Pancreas (tissue), 10 donors: Measurements from ENCODE around the gene ADAMTS2. TPM values are rescaled to one million over a fixed set of nuclear protein-coding genes. Genes with fewer than 3 reads are reported as not detected.
A peak's percentile ranks its signal among the peaks of the same experiment; 100 is the strongest.

Source experiments
- ATAC-seq, 4 donors: fragments of 200-7000 bp; cut with Tn5 transposase; one replicate each; pipeline versions ENCODE4 v1.8.0 to v1.9.1; 2020; ENCODE audit warnings: mild to moderate bottlenecking in 4 of 4, moderate library complexity in 4 of 4
- DNase-seq, 6 donors: peaks; one replicate each; pipeline ENCODE4 v3.0.0-alpha.2; 2020
- FAIRE-seq: peaks from 2 replicates; lab custom pipeline; 2012; peaks lifted over from hg19 to GRCh38; lab: Jason Lieb, UNC
- H3K27ac ChIP-seq, 4 donors: fragments of 200-600 bp; sonication (generic); 1 replicate in 3 of 4; 2 replicates in 1 of 4; pipeline versions ENCODE4 v1.5.0 to v1.8.0; 2020
- H3K27me3 ChIP-seq, 4 donors: fragments of 200-600 bp; one replicate each; pipeline ENCODE4 v1.8.0; 2021
- H3K36me3 ChIP-seq, 3 donors: fragments of 200-600 bp; sonication (generic) in 1 of 3; one replicate each; pipeline versions ENCODE4 v1.5.0 to v1.8.0; 2020 to 2021
- H3K4me1 ChIP-seq, 3 donors: fragments of 200-600 bp; one replicate each; pipeline ENCODE4 v1.8.0; 2021
- H3K4me3 ChIP-seq, 4 donors: fragments of 200-600 bp; sonication (generic) in 2 of 4; one replicate each; pipeline versions ENCODE4 v1.5.0 to v1.8.0; 2020 to 2021
- H3K9me3 ChIP-seq, 4 donors: fragments of 200-600 bp; one replicate each; pipeline ENCODE4 v1.8.0; 2021
- WGBS, 2 donors: extraction: QIAGEN DNeasy Blood & Tissue Kit; methylation state at CpG; one replicate each; pipeline ENCODE4 v1.1.7; 2013; 5-methylcytosine and 5-hydroxymethylcytosine counted together
- intact Hi-C, 3 donors: fragments of 100-400 bp; cut with DNase I; formaldehyde crosslinking; loops; one replicate each; pipeline versions ENCODE4 v1.11.1 to v1.14.2; 2022
- polyA plus RNA-seq, 2 donors: library from polyadenylated mRNA; stranded (reverse); fragments of 200-250 nt; gene quantifications; one replicate each; pipeline ENCODE4 v1.2.3, GENCODE V29; 2013
- total RNA-seq, 6 donors: library from RNA; stranded (reverse); fragmentation: NEBNext Ultra II Directional in 4 of 6; extraction: Animal tissue kit (Norgen Biotek cat#: 25700) in 4 of 6; gene quantifications; one replicate each; pipeline versions ENCODE4 v1.2.1 to v1.2.4, GENCODE V29; 2021 to 2023
- TF ChIP-seq, protein P1 (sequence below), 4 donors: fragments of 200-600 bp; sonication (generic) in 3 of 4; IDR thresholded peaks; one replicate each; pipeline versions ENCODE4 v1.5.0 to v1.8.0; 2021; ENCODE audit warnings: antibody characterized with exemption in 4 of 4
- donor health status: healthy with polysubstance abuse.
- donor health status: DM: no; HTN: no; CAD: no; lungs with moderate emphysema.
- donor health status: DM: no; HTN: no; CAD: no.
- donor health status: control.
- donor health status: control.
- donor health status: Bipolar disorder and iron deficiency.
- donor health status: DM: yes; HTN: yes; CAD: no.
- donor health status: DM: no; HTN: no; CAD: no.
- donor health status: DM: no; HTN: no; CAD: no.
- donor health status: DM: yes; HTN: yes; CAD: no.

The ADAMTS2 gene
- total and polyA plus RNA-seq, 8 donors: 1.3 to 18.5 (median 5.8) TPM

- Histone ChIP-seq H3K9me3 (no peaks in the 10 kb centered on the region), H3K4me3 (no peak overlapping the region), H3K4me1 (no peaks in the 10 kb centered on the region), H3K27ac (peak overlapping the region in 1 of 4 donors; percentile 28), H3K27me3 (no peaks in the 10 kb centered on the region), H3K36me3 (no peaks in the 10 kb centered on the region)
- 75 to 76% methylated on average over 23 of the region's 23 CpGs for WGBS, 2 donors
- intact Hi-C loops: no loop called here
- ATAC-seq (peak in 3 of 4 donors; percentile 65 to 73 (median 70)), DNase-seq (peak in 3 of 6 donors; percentile 21 to 69 (median 28)), FAIRE-seq (no peak)
- TF ChIP-seq, protein P1, sequence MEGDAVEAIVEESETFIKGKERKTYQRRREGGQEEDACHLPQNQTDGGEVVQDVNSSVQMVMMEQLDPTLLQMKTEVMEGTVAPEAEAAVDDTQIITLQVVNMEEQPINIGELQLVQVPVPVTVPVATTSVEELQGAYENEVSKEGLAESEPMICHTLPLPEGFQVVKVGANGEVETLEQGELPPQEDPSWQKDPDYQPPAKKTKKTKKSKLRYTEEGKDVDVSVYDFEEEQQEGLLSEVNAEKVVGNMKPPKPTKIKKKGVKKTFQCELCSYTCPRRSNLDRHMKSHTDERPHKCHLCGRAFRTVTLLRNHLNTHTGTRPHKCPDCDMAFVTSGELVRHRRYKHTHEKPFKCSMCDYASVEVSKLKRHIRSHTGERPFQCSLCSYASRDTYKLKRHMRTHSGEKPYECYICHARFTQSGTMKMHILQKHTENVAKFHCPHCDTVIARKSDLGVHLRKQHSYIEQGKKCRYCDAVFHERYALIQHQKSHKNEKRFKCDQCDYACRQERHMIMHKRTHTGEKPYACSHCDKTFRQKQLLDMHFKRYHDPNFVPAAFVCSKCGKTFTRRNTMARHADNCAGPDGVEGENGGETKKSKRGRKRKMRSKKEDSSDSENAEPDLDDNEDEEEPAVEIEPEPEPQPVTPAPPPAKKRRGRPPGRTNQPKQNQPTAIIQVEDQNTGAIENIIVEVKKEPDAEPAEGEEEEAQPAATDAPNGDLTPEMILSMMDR (IDR thresholded peaks at IDR 0.05): no peak
These were observed 69.1 kb downstream of the ADAMTS2 start for GRCh38 chr5:179275941-179276837.

- TF ChIP-seq, protein P1 (IDR thresholded peaks at IDR 0.05): no peak
- 78% methylated on average over 15 of the region's 15 CpGs for WGBS, 2 donors
- intact Hi-C loops: no loop called here
- no peaks in the 10 kb centered on the region for H3K9me3 ChIP-seq
- peak in 1 of 6 donors; percentile 41 for DNase-seq
- no peaks in the 10 kb centered on the region for H3K36me3 ChIP-seq
- FAIRE-seq: no peak
- peak in 3 of 4 donors; percentile 7 to 27 (median 12) for ATAC-seq
- H3K27ac ChIP-seq: peak overlapping the region in 1 of 4 donors; percentile 22
- no peaks in the 10 kb centered on the region for H3K4me1 ChIP-seq
- H3K4me3 ChIP-seq: no peak overlapping the region
- H3K27me3 ChIP-seq: no peaks in the 10 kb centered on the region
These were observed 69.8 kb downstream of the ADAMTS2 start for GRCh38 chr5:179275381-179275878.

DNA sequence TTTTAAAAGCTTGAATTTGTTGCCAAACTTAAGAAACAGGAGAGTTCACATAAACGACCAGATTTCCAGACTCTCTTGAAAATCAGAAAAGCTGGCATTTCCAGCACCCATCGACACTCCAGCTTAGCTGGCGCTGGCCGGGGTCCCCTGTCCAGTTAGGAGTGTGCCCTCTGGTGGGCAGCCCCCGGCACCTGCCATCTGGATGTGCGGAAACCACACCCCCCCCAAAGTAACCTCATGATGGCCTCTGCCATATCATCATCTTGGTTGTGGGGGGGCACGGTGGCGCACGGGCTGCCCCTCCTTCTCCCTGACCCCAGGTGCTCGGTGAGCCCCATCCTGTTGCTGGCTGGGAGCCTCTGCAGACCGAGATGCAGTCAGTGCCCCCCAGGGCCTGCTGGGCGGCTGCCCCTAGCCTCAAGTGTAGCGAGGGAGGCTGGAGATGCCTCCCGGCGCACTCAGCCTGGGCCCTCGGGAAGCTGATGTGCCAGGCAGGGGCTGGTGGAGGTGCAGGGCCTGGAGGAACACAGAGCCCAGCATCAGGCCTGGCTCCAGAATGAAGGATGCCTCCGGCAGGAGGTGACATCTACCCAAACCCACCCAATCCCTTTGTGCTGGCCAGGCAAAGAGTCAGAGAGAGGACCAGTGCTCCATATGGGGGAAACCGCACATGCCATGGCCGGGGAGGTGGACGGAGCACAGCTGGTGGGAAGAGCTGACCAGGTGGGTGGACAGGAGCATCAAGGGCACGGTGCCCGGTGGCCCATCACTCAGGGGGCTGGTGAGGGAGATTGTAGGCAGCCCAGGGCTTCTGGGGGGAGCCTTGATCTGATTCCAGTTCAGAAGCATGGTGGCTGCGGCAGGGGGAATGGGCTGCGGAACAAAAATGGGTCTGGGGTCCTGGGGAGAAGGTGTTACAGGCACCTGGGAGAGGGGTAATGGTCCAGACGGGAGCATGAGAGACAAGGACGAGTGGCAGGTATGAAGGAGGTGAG lies 70.6 kb downstream of the ADAMTS2 start:
- Histone ChIP-seq H3K9me3 (no peaks in the 10 kb centered on the region), H3K4me1 (no peaks in the 10 kb centered on the region), H3K36me3 (no peaks in the 10 kb centered on the region), H3K4me3 (no peak overlapping the region), H3K27me3 (no peaks in the 10 kb centered on the region), H3K27ac (no peak overlapping the region)
- intact Hi-C loops: no loop called here
- WGBS, 2 donors: 72 to 78% methylated on average over 26 of the region's 26 CpGs
- no peak for ATAC-seq
- peak in 2 of 6 donors; percentile 36 to 51 for DNase-seq
- FAIRE-seq: no peak
- TF ChIP-seq, protein P1 (IDR thresholded peaks at IDR 0.05): no peak

GRCh38 chr5:179273441-179274145 lies 71.7 kb downstream of the ADAMTS2 start:
- WGBS, 2 donors: 62 to 71% methylated on average over 10 of the region's 10 CpGs
- no peak for FAIRE-seq
- TF ChIP-seq, protein P1 (IDR thresholded peaks at IDR 0.05): no peak
- no peak for ATAC-seq
- no peak overlapping the region for H3K4me3 ChIP-seq
- intact Hi-C loops: no loop called here
- no peaks in the 10 kb centered on the region for H3K4me1 ChIP-seq
- H3K36me3 ChIP-seq: no peaks in the 10 kb centered on the region
- H3K27ac ChIP-seq: no peak overlapping the region
- no peaks in the 10 kb centered on the region for H3K27me3 ChIP-seq
- no peaks in the 10 kb centered on the region for H3K9me3 ChIP-seq
- peak in 2 of 6 donors; percentile 24 to 34 for DNase-seq
